Sigmoid colon (tissue), 7 donors: ENCODE data around the gene FKBP4. TPM values are rescaled to one million over a fixed set of nuclear protein-coding genes. Genes with fewer than 3 reads are reported as not detected.

Experiments used
- DNase-seq: peaks from one replicate; pipeline ENCODE4 v3.0.0-alpha.2; 2019
- H3K27ac ChIP-seq, 4 donors: fragments of 200-600 bp; sonication (generic); one replicate each; pipeline ENCODE4 v1.5.1; 2016 to 2019; ENCODE audit warnings: mild to moderate bottlenecking in 1 of 4
- H3K27me3 ChIP-seq, 3 donors: fragments of 200-600 bp; sonication (generic); one replicate each; pipeline ENCODE4 v1.5.1; 2019; ENCODE audit warnings: mild to moderate bottlenecking in 1 of 3
- H3K36me3 ChIP-seq, 4 donors: fragments of 200-600 bp; sonication (generic); one replicate each; pipeline ENCODE4 v1.5.1; 2016 to 2019
- H3K4me1 ChIP-seq, 4 donors: fragments of 200-600 bp; sonication (generic); one replicate each; pipeline ENCODE4 v1.5.1; 2017 to 2019
- H3K4me3 ChIP-seq, 4 donors: fragments of 200-600 bp; sonication (generic); one replicate each; pipeline ENCODE4 v1.5.1; 2017 to 2019; ENCODE audit warnings: mild to moderate bottlenecking in 2 of 4, moderate library complexity in 1 of 4
- H3K9me3 ChIP-seq, 4 donors: fragments of 200-600 bp in 3 of 4; sonication (generic) in 3 of 4; one replicate each; pipeline versions ENCODE4 v1.5.1 to v1.6.1; 2013 to 2019
- EP300 ChIP-seq, 4 donors: sonication (generic); formaldehyde crosslinking; IDR thresholded peaks; one replicate each; pipeline ENCODE4 v1.6.1; 2017; ENCODE audit warnings: antibody characterized with exemption in 4 of 4
- POLR2A ChIP-seq, 2 donors: fragments of 450-650 bp; IDR thresholded peaks; one replicate each; pipeline ENCODE4 v1.6.1; 2016; ENCODE audit warnings: antibody characterized with exemption in 2 of 2, mild to moderate bottlenecking in 2 of 2, moderate library complexity in 2 of 2
- POLR2AphosphoS5 ChIP-seq, 4 donors: sonication (generic); formaldehyde crosslinking; IDR thresholded peaks; one replicate each; pipeline ENCODE4 v1.6.1; 2017; ENCODE audit warnings: antibody characterized with exemption in 4 of 4
- WGBS, 2 donors: extraction: QIAGEN DNeasy Blood & Tissue Kit; methylation state at CpG; one replicate each; pipeline ENCODE4 v1.1.7; 2013; 5-methylcytosine and 5-hydroxymethylcytosine counted together
- intact Hi-C: fragments of 100-400 bp; cut with DNase I; formaldehyde crosslinking; loops from one replicate; pipeline ENCODE4 v1.15.1; 2023
- polyA plus RNA-seq, 3 donors: library from polyadenylated mRNA; stranded (reverse); fragments of 200-250 nt; gene quantifications; one replicate each; pipeline ENCODE4 v1.2.3, GENCODE V29; 2013
- total RNA-seq, 4 donors: library from RNA; depleted of rRNA; stranded (reverse); fragments of >200 nt; gene quantifications; one replicate each; pipeline ENCODE4 v1.1.0, GENCODE V29; 2016
- TF ChIP-seq, protein P1 (sequence below), 4 experiments: fragments of 450-650 bp in 3 of 4; fragments of 200-600 bp in 1 of 4; IDR thresholded peaks; one replicate each; pipeline ENCODE4 v1.5.1; 2016 to 2019; ENCODE audit warnings: antibody characterized with exemption in 4 of 4, mild to moderate bottlenecking in 3 of 4, moderate library complexity in 2 of 4
- donor health status: healthy with polysubstance abuse.
- donor health status: Bipolar disorder and iron deficiency.
- donor health status: healthy.

The FKBP4 gene
- total and polyA plus RNA-seq, 7 donors: 21.3 to 44.5 (median 33.6) TPM

DNA sequence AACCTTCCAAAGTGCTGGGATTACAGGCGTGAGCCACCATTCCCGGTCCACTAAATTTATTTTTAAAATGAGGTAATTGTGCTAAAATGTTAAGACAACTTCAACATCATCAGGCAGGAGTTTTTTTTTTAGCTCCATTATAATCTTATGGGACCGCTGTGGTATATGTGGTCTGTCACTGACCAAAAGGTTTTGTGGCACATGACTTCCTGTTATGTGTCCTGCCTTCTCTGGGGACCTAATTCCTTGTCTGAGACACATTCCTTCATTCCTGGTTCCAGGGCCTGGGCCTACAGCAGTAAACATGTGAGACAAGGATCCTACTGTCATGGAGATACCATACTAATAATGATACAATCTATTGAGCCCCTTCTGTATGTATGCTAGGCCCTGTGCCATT, 57.2 kb downstream of the FKBP4 start:
- Histone ChIP-seq H3K27ac (no peak overlapping the region), H3K4me1 (peaks cover 0 to 5% (median 0%) of the 10 kb centered on the region in 4 donors), H3K27me3 (no peaks in the 10 kb centered on the region), H3K36me3 (no peaks in the 10 kb centered on the region), H3K9me3 (no peaks in the 10 kb centered on the region), H3K4me3 (no peak overlapping the region)
- intact Hi-C loops: loop anchor here (2.0 to 5.0 kb wide), 2 partner anchors 90 to 189 kb away; no protein-coding TSS in a partner anchor
- DNase-seq: no peak
- TF ChIP-seq, protein P1, sequence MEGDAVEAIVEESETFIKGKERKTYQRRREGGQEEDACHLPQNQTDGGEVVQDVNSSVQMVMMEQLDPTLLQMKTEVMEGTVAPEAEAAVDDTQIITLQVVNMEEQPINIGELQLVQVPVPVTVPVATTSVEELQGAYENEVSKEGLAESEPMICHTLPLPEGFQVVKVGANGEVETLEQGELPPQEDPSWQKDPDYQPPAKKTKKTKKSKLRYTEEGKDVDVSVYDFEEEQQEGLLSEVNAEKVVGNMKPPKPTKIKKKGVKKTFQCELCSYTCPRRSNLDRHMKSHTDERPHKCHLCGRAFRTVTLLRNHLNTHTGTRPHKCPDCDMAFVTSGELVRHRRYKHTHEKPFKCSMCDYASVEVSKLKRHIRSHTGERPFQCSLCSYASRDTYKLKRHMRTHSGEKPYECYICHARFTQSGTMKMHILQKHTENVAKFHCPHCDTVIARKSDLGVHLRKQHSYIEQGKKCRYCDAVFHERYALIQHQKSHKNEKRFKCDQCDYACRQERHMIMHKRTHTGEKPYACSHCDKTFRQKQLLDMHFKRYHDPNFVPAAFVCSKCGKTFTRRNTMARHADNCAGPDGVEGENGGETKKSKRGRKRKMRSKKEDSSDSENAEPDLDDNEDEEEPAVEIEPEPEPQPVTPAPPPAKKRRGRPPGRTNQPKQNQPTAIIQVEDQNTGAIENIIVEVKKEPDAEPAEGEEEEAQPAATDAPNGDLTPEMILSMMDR (IDR thresholded peaks at IDR 0.05): no peak
- TF ChIP-seq POLR2AphosphoS5 (IDR thresholded peaks at IDR 0.05) (no peak), EP300 (IDR thresholded peaks at IDR 0.05) (no peak), POLR2A (IDR thresholded peaks at IDR 0.05) (no peak)
- whole genome bisulfite sequencing, 2 donors: 91 to 94% methylated on average over 3 of the region's 3 CpGs

DNA sequence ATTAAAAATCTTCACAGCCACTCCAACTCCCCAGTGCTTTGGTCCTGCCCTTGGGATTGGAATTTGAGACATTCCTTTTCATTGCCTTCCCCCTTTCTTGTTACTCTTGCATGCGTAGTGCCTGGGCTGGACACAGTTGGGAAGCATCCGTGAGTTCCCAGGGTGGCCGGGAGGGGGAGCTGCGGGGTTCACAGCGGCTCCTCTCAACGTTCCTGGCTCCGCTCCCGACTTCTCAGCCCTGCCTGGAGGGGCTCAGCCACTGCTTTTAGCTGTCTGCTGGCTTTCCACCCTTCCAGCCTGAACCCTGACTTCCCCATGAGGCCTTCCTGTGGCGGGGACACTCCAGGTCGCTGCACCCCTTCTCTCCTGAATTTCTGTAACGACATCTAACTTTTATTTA, 58.9 kb downstream of the FKBP4 start:
- 31 to 33% methylated on average over 11 of the region's 11 CpGs for WGBS, 2 donors
- Histone ChIP-seq H3K27ac (no peak overlapping the region), H3K27me3 (no peaks in the 10 kb centered on the region), H3K9me3 (no peaks in the 10 kb centered on the region), H3K4me3 (no peak overlapping the region), H3K4me1 (peaks cover 0 to 5% (median 0%) of the 10 kb centered on the region in 4 donors), H3K36me3 (no peaks in the 10 kb centered on the region)
- intact Hi-C loops: loop anchor here (2.0 to 5.0 kb wide), 2 partner anchors 89 to 187 kb away; no protein-coding TSS in a partner anchor
- no peak for TF ChIP-seq EP300 (IDR thresholded peaks at IDR 0.05)
- TF ChIP-seq POLR2AphosphoS5 (IDR thresholded peaks at IDR 0.05): peak in 2 of 4 donors; percentile 26 to 44
- no peak for TF ChIP-seq POLR2A (IDR thresholded peaks at IDR 0.05)
- TF ChIP-seq, protein P1 (IDR thresholded peaks at IDR 0.05): peak; percentile 59 to 88 (median 76)
- peak; percentile 92 for DNase-seq

Other genes with a start within 250 kb of the FKBP4 start
- gene ITFG2, start 17.7 kb downstream of the FKBP4 start, total RNA-seq: 10 to 100 TPM; 20.6 to 31.9 (median 25.6) TPM
- 10 to 100 TPM; 11.6 to 31.4 (median 25.2) TPM for gene ITFG2, start 17.7 kb downstream of the FKBP4 start, polyA plus RNA-seq
- 1 to 10 TPM in 3 of 4 donors, under 1 TPM in 1; 0.33 to 10.0 (median 1.9) TPM for gene NRIP2, start 40.1 kb downstream of the FKBP4 start, total RNA-seq
- 1 to 10 TPM in 1 of 3 donors, under 1 TPM in 1, not detected in 1; 0.60 to 1.5 TPM for gene NRIP2, start 40.1 kb downstream of the FKBP4 start, polyA plus RNA-seq
- not detected for gene TEX52, start 62.1 kb downstream of the FKBP4 start, total RNA-seq
- gene TEX52, start 62.1 kb downstream of the FKBP4 start, polyA plus RNA-seq: not detected
- 1 to 10 TPM in 2 of 4 donors, under 1 TPM in 1, not detected in 1; 0.36 to 2.5 (median 1.4) TPM for gene FOXM1, start 82.2 kb downstream of the FKBP4 start, total RNA-seq
- 10 to 100 TPM in 1 of 3 donors, 1 to 10 TPM in 2; 2.4 to 34.9 (median 3.7) TPM for gene FOXM1, start 82.2 kb downstream of the FKBP4 start, polyA plus RNA-seq
- 1 to 10 TPM; 6.1 to 9.6 (median 8.2) TPM for gene RHNO1, start 82.3 kb downstream of the FKBP4 start, total RNA-seq
- gene RHNO1, start 82.3 kb downstream of the FKBP4 start, polyA plus RNA-seq: 10 to 100 TPM; 16.9 to 21.6 (median 19.4) TPM
- 10 to 100 TPM; 17.8 to 32.1 (median 24.8) TPM for gene TULP3, start 95.9 kb downstream of the FKBP4 start, total RNA-seq
- 1 to 10 TPM; 3.0 to 9.6 (median 7.8) TPM for gene TULP3, start 95.9 kb downstream of the FKBP4 start, polyA plus RNA-seq
- gene TEAD4, start 164.4 kb downstream of the FKBP4 start, total RNA-seq: 10 to 100 TPM in 1 of 4 donors, 1 to 10 TPM in 3; 2.9 to 31.2 (median 4.4) TPM
- gene TEAD4, start 164.4 kb downstream of the FKBP4 start, polyA plus RNA-seq: 10 to 100 TPM in 1 of 3 donors, 1 to 10 TPM in 2; 1.6 to 16.3 (median 3.6) TPM